ENCODE measurements around the gene LIPG.

LIPG gene

DNA sequence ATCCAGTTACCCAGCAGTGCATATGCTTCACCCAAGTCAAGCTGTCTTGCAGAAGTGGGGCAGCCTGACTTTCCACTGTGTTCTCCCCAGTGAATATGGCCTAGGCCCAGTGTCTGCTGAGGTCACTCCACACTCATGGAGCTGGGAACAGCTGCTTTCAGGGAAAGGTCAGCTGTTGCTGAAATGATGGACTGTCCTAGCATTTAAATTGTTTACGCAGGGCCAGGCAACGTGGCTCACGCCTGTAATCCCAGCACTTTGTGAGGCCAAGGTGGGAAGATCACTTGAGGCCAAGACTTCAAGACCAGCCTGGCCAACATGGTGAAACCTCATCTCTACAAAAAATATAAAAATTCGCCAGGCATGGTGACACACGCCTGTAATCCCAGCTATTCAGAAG, 86.5 kb downstream of the LIPG start:
- H3K36me3 ChIP-seq (ENCODE audit: insufficient read depth, low read length): no peaks in the 10 kb centered on the region

More for the DNA sequence above, 86.5 kb downstream of the LIPG start:
- Histone ChIP-seq H3K4me3 (no peak overlapping the region), H3K9me3 (ENCODE audit: low read depth, low read length) (no peaks in the 10 kb centered on the region), H3K9ac (ENCODE audit: insufficient read length) (no peak overlapping the region), H3K27ac (no peak overlapping the region)
- TF ChIP-seq FOXP2 (optimal IDR thresholded peaks at IDR 0.05; ENCODE audit: control extremely low read depth, extremely low read length, insufficient read depth) (no peak), EZH2 (IDR thresholded peaks at IDR 0.05) (no peak), POLR2AphosphoS5 (IDR thresholded peaks at IDR 0.05; ENCODE audit: borderline replicate concordance, low read depth, low read length) (no peak)
- DNase-seq (ENCODE audit: low read depth, low spot score): no peak
